Measurements from ENCODE around the gene ARF3.

ARF3 gene

DNA sequence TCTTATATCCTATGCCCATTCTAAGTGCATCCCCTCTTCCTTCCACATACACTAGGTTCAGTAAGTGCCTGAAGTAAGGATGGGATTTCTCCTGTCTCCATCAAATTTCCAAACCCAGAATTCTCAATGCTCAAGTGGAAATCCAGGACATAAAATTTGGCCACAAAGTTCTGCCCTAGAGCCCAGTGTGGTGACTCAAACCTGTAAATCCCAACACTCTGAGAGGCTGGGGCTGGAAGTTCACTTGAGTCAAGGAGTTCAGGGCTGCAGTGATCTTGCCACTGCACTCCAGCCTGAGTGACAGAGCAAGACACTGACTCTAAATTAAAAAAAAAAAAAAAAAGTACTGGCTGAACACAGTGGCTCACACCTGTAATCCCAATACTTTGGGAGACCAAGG lies 4.5 kb upstream of the ARF3 start:
- no peak for DNase-seq

GRCh38 chr12:48961331-48961730 lies 4.0 kb upstream of the ARF3 start:
- DNase-seq = no peak

DNA sequence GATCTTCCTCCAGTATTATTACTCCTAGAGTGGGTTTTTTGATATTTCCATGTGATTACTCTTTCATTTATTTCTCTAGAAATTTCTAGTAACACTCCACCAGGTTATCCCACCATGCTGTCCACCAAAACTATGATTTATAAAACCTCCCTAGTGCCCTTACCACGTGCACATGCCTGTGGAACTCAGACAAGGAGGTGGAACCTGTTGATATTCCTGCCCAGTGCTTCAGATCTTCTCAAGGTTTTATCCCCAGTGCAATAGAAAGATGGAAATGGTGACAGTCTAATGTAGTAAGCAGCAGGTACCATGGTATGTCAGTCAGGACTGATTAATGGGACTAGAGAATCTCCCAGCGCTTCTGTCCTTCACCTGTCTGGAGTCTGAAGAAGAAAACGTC lies 3.5 kb upstream of the ARF3 start:
- no peak for DNase-seq

- DNase-seq = no peak
Observed at GRCh38 chr12:48958049-48958388, 732 bp upstream of the ARF3 start.

GRCh38 chr12:48956279-48957140 lies 777 bp downstream of the ARF3 start:
- DNase-seq = no peak

DNA sequence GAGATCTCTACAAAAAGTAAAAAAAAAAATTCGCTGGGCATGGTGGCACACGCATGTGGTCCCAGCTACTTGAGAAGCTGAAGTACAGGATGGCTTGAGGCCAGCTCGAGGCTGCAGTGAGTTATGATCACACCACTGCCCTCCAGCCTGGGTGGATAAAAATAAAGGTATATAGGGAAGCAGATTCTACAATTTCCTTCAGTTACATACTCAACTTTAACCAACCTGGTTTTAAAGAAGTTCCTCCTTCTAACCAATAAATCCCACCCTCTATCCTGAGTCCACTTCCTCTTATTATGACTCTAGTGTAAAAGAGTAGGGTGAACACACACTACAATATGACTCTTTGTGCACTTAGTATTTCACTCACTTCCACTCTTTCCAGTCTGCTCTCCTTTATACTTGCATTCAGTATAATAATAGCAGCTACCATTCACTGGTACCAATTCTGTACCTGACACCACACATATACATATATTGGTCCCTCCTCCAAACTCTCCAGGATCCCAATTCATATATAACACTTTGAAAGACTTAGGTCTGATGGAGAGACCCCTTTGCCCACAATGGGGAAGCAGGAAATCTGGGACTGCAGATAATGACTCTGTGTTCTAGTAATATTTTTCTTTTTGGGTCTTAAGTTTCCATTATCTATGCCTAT lies 2.3 kb downstream of the ARF3 start:
- no peak for DNase-seq

- DNase-seq = no peak
Observed at GRCh38 chr12:48954061-48954460, 3.2 kb downstream of the ARF3 start.

GRCh38 chr12:48952691-48953090 lies 4.6 kb downstream of the ARF3 start:
- DNase-seq = no peak

DNA sequence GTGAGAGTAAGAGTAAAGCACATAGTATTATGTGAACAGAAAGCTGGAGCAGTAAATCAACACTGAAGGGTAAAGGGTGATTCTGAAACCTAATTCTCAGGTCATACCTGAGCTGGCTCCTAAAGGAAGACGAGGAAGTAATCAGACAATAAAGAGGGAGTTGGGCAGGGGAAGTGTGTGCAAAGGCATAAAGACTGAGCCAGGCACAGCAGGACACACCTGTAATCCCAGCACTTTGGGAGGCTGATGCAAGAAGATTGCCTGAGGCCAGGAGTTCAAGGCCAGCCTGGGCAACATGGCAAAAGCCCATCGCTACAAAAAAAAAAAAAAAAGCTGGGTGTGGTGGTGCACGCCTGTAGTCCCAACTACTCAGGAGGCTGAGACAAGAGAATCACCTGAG lies 9.6 kb downstream of the ARF3 start:
- no peak for DNase-seq

DNA sequence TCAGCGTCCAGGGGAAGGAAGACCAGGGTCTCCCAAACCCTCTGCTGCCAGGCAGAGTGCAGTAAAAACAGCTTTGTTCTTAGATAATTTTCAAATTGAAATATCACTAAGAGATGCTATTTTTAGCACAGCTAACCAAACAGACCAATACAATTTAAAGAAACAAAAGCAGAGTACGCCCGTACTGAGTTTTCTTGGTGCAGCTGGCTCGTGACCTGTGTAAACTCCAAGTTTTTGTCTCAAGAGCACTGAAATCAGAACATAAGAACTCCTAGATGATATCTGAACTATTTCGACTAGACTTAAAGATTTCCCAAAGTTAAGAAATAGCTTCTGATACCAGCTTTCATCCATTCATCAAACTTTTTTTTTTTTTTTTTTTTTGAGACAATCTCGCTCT lies 10.3 kb downstream of the ARF3 start:
- DNase-seq = no peak

GRCh38 chr12:48946205-48946604 lies 11.1 kb downstream of the ARF3 start:
- DNase-seq = no peak

GRCh38 chr12:48943221-48943620 lies 14.1 kb downstream of the ARF3 start:
- no peak for DNase-seq

DNA sequence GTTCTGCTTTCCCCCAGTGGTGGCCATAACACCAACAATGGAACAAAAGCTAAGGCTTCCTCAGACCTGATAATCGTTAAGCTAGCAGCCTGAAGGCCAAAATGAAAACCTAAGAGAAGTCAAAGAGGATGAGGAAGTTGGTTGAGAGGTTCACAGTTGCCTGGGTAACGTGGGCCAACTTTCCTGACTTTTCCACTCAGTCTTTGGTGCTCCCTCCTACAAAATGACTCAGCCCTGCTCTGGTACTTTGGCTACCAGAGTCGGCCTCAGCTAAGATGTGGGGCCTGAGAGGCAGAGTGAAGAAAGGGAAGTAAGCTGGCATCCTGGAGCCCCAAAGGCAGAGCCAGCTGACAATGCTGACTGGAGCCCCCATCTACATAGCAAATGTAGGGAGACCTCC lies 17.1 kb downstream of the ARF3 start:
- no peak for DNase-seq

DNA sequence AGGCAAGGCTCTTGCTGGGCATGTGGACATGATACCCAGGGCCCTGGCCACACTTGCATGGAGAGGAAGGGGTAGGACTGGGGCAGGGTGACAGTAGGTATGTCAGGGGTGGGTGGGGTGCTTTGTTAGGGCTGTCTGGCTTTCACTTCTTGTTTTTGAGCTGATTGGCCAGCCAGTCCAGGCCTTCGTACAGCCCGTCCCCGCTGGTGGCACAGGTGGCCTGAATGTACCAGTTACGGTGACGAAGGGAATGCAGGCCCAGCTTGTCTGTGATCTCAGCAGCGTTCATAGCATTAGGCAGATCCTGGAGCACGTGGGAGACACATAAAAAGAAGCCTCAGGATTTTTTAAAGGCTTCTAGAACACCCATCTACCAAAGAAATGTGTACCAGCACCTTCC lies 18.5 kb downstream of the ARF3 start:
- DNase-seq = no peak

GRCh38 chr12:48937170-48937569 lies 20.1 kb downstream of the ARF3 start:
- DNase-seq = no peak

DNA sequence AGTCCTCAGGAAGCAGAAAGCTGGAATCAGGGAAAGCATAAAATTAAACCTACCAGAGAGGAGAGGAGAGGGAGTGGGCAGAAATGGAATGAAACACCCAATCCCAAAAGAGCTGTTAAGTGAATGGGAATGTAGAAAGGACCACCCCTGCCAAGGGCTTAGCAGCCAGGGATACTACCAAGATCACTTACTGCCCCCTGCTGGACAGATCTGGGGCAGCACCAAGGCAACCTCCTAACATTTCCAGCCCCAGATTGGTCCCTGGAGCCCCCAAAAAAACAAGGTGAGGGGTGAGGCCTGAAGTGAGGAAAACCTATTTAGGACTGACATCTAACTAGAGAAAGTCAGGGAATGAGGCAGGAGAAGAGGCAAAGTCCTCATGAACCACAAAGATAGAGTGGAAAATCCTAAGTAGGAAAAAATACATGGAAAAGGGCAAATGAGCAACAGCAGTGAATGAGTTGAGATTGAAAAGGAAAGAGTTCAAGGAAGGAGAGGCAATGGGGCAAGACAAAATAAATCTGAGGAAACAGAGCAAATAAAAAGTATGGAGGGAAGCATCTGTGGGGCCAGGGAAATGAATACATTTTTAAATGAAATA lies 20.8 kb downstream of the ARF3 start:
- peak; percentile 82 for DNase-seq

GRCh38 chr12:48934312-48934706 lies 23.0 kb downstream of the ARF3 start:
- DNase-seq = no peak

DNA sequence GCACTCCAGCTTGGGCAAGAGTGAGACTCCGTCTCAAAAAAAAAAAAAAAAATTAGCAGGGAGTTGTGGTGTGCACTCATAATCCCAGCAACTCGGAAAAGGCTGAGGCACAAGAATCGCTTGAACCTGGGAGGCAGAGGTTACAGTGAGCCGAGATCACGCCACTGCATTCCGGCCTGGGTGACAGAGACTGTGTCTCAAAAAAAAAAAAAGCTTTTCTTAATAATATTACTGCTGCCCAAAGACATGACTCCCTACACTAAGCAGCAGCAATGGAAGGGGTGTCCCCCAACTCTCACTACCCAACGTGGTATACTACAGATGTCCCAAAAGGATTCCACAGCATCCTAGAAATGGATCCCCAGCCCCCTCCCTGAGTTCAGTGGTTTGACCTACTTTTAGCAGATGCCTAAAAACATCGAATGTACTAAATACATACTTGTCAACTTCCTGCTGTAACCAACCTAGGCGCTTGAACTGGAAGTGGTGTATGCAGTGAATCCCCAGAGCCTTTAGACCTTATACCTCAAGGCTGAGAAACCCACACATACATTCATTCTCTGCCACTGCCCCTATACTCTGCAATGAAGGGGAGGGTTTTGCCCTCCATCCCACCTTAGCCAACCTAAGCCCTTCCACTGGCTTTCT lies 23.5 kb downstream of the ARF3 start:
- DNase-seq = no peak

- no peak for DNase-seq
Observed at GRCh38 chr12:48932878-48933277, 24.4 kb downstream of the ARF3 start.

- DNase-seq = no peak
Observed at GRCh38 chr12:48930475-48930874, 26.8 kb downstream of the ARF3 start.

DNA sequence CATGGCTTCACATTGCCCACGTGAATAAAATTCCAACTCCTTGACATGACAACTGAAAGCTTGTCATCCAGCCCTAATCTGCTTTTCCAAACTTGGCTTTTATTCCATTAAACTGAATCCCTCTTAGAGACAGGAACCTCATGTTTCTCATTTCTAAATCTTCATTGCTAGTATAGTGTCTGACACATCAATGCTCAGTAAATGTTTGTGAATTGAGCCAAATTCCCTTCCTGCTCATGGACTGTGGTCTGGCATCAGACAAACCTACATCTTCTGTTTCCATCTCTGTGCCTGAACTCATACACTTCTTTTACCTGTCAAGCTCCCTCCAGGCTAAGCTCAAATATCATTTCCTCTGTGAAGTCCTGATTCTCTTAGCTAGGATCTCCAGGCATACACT lies 27.7 kb downstream of the ARF3 start:
- no peak for DNase-seq

DNA sequence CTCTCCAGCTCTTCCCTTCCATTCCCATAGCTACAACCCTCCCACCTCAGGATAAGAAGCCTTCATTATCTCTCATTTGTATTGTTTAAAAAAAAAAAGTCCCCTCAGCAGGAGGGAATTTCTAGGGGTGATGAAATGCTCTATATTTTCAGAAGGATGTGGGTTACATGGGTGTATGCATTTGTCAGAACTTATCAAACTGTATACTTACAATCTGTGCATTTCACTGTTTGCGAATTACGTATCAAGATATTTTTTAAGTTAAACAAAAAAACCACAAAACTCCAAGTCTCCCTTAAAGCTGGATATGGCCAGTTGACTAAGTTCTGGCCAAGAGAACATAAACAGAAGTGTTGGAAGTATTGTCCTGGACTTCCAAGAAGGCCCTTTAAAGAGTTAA lies 30.0 kb downstream of the ARF3 start:
- DNase-seq = no peak

- peak; percentile 76 for DNase-seq
Observed at GRCh38 chr12:48925304-48926011, 31.8 kb downstream of the ARF3 start, which contains the start of gene FKBP11. Gene FKBP11 (minus strand): TSS chr12:48925492. CDS start chr12:48925428, 64 bp downstream.

Measured in stimulated activated CD4-positive, alpha-beta T cell treated with anti-CD3 and anti-CD28 coated beads, Interleukin-12 subunit alpha, Interleukin-12 subunit beta, amount 100 ng/mL, for 4 hours (primary cell).